Measurements from ENCODE around the gene C4B. TPM values are rescaled to one million over a fixed set of nuclear protein-coding genes. Genes with fewer than 3 reads are reported as not detected.
"Not testable (repeated sequence)": the region's sequence is repeated elsewhere in the genome, so short reads cannot be mapped to it uniquely, and the experiment has no call there.

Gene C4B
- total RNA-seq, 3 donors from 2014 or later (not counting 1 experiment from before 2014, with no cell fraction given): 4.0 to 5.1 (median 4.6) TPM

DNA sequence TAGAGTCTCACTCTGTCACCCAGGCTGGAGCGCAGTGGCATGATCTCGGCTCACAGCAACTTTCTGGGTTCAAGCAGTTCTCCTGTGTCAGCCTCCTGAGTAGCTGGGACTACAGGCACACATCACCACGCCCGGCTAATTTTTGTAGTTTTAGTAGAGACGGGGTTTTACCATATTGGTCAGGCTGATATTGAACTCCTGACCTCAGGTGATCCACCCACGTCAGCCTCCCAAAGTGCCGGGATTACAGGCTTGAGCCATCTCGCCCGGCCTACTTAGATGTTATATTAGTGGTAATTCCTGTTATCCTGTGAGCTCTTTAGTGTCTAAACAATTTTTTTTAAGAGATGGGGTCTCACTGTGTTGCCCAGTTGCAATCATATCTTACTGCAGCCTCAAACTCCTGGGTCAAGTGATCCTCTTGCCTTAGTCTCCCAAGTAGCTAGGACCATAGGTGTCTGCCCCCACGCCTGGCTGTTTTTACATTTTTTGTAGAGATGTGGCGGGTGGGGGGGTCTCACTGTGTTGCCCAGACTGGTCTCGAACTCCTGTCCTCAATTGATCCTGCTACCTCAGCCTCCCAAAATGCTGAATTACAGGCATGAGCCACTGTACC lies 36.7 kb upstream of the C4B start:
- DNase-seq: no peak
- Histone ChIP-seq H3K4me3 (ENCODE audit: low read length) (no peak overlapping the region), H3K27ac (ENCODE audit: low read length) (no peak overlapping the region), H3K4me1 (ENCODE audit: control insufficient read depth, insufficient read depth, low read length) (peaks cover 3% of the 10 kb centered on the region), H3K36me3 (ENCODE audit: control insufficient read depth, insufficient read depth, low read length) (peaks cover 3% of the 10 kb centered on the region), H3K27me3 (ENCODE audit: control insufficient read depth, insufficient read depth, low read length) (no peaks in the 10 kb centered on the region), H3K9me3 (ENCODE audit: control insufficient read depth, insufficient read depth, low read length) (no peaks in the 10 kb centered on the region)
- no peak for TF ChIP-seq CTCF (IDR thresholded peaks at IDR 0.05)
- Mint-ChIP-seq H3K27ac (no peak overlapping the region), H3K9me3 (no peaks in the 10 kb centered on the region), H3K4me1 (peaks cover 8 to 15% of the 10 kb centered on the region in 2 donors), H3K27me3 (ENCODE audit: low read depth in 2 of 2) (no peaks in the 10 kb centered on the region), H3K4me3 (no peak overlapping the region), H3K36me3 (no peaks in the 10 kb centered on the region)
- ATAC-seq: no peak
- intact Hi-C loops (cut with micrococcal nuclease): loop anchor here (10.0 kb wide), 1 partner anchor 217 kb away; the partner anchor contains the start of genes GPSM3 and PBX2
- 96% methylated on average over 12 of the region's 12 CpGs for WGBS (ENCODE audit: insufficient coverage)

- H3K4me3 Mint-ChIP-seq: no peak overlapping the region
- no peak for DNase-seq
- H3K27ac ChIP-seq (ENCODE audit: low read length): no peak overlapping the region
- peaks cover 3% of the 10 kb centered on the region for H3K36me3 ChIP-seq (ENCODE audit: control insufficient read depth, insufficient read depth, low read length)
- H3K27me3 ChIP-seq (ENCODE audit: control insufficient read depth, insufficient read depth, low read length): no peaks in the 10 kb centered on the region
- no peak for ATAC-seq
- no peaks in the 10 kb centered on the region for H3K36me3 Mint-ChIP-seq
- H3K27ac Mint-ChIP-seq: no peak overlapping the region
- H3K9me3 Mint-ChIP-seq: no peaks in the 10 kb centered on the region
- no peak overlapping the region for H3K4me3 ChIP-seq (ENCODE audit: low read length)
- peaks cover 0 to 6% of the 10 kb centered on the region in 2 donors for H3K4me1 Mint-ChIP-seq
- H3K4me1 ChIP-seq (ENCODE audit: control insufficient read depth, insufficient read depth, low read length): no peaks in the 10 kb centered on the region
- H3K9me3 ChIP-seq (ENCODE audit: control insufficient read depth, insufficient read depth, low read length): no peaks in the 10 kb centered on the region
- intact Hi-C loops (cut with micrococcal nuclease): loop anchor here (10.0 kb wide), 1 partner anchor 216 kb away; the partner anchor contains the start of genes GPSM3 and PBX2
- WGBS (ENCODE audit: insufficient coverage): 97% methylated on average over 4 of the region's 5 CpGs
- H3K27me3 Mint-ChIP-seq (ENCODE audit: low read depth in 2 of 2): no peaks in the 10 kb centered on the region
- TF ChIP-seq CTCF (IDR thresholded peaks at IDR 0.05): no peak
Observed at GRCh38 chr6:31978831-31979230, 35.8 kb upstream of the C4B start.

DNA sequence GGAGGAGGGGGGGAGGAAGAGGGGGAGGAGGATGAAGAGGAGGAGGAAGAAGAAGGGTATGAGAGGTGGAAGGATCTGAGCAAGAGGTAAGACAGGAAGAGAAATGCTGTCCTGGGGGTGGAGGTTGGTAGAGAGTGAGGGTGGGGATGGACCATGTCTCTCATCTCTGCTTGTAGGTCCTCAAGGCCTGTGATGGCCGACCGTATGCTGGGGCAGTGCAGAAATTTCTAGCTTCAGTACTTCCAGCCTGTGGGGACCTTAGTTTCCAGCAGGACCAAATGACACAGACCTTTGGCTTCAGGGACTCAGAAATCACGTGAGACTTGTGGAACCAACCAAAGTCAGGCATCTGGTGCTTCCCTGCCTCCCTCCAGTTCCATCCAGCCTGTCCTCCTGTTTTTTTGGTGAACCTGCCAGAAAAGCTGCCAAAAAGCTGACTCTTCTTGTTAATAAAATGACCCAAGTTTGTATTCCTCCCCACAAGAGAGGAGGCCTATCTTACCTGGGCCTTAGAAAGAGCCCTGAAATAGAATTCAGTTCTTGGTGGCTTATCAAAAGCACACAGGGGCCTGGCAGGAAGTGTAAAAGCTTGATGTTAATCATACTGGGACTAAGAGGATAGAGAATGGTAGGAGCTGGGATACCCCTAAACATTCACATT lies 35.2 kb upstream of the C4B start:
- DNase-seq (no peak), ATAC-seq (no peak)
- Histone ChIP-seq H3K9me3 (ENCODE audit: control insufficient read depth, insufficient read depth, low read length) (no peaks in the 10 kb centered on the region), H3K4me3 (ENCODE audit: low read length) (no peak overlapping the region), H3K4me1 (ENCODE audit: control insufficient read depth, insufficient read depth, low read length) (no peaks in the 10 kb centered on the region), H3K27ac (ENCODE audit: low read length) (no peak overlapping the region), H3K36me3 (ENCODE audit: control insufficient read depth, insufficient read depth, low read length) (peaks cover 3% of the 10 kb centered on the region), H3K27me3 (ENCODE audit: control insufficient read depth, insufficient read depth, low read length) (no peaks in the 10 kb centered on the region)
- H3K9me3 Mint-ChIP-seq: no peaks in the 10 kb centered on the region
- peaks cover 0 to 4% of the 10 kb centered on the region in 2 donors for H3K4me1 Mint-ChIP-seq
- 94% methylated on average over 3 of the region's 3 CpGs for WGBS (ENCODE audit: insufficient coverage)
- H3K36me3 Mint-ChIP-seq: no peaks in the 10 kb centered on the region
- H3K4me3 Mint-ChIP-seq: no peak overlapping the region
- intact Hi-C loops (cut with micrococcal nuclease): loop anchor here (10.0 kb wide), 1 partner anchor 215 kb away; the partner anchor contains the start of genes GPSM3 and PBX2
- H3K27ac Mint-ChIP-seq: no peak overlapping the region
- TF ChIP-seq CTCF (IDR thresholded peaks at IDR 0.05): no peak
- no peaks in the 10 kb centered on the region for H3K27me3 Mint-ChIP-seq (ENCODE audit: low read depth in 2 of 2)

- intact Hi-C loops (cut with micrococcal nuclease): not testable (repeated sequence)
Observed at GRCh38 chr6:31980195-31980876, 34.3 kb upstream of the C4B start.

DNA sequence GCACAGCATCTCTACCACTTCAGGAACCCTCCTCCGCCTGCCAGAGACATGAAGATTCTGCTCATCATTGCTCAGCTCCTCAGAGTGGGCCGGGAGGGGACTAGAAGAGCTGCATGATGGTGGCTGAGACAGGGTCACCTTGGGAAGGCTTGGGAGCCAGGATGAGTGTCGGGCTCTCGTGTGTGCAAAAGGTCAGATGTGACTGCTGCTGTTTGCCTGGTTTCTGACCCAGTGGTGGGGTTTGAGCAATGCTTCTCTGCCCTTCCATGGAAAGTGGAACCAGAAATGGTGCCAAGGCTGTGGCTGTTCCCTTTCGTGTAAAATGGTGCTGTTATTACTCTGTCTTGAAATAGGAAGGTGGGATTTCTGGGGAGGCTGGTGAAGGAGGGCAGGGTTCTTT lies 33.6 kb upstream of the C4B start:
- H3K27ac ChIP-seq (ENCODE audit: low read length); H3K4me3 Mint-ChIP-seq; H3K27me3 Mint-ChIP-seq (ENCODE audit: low read depth in 2 of 2); H3K27me3 ChIP-seq (ENCODE audit: control insufficient read depth, insufficient read depth, low read length); DNase-seq; H3K4me1 ChIP-seq (ENCODE audit: control insufficient read depth, insufficient read depth, low read length); H3K4me1 Mint-ChIP-seq; ATAC-seq; H3K9me3 ChIP-seq (ENCODE audit: control insufficient read depth, insufficient read depth, low read length); H3K36me3 ChIP-seq (ENCODE audit: control insufficient read depth, insufficient read depth, low read length); H3K9me3 Mint-ChIP-seq; intact Hi-C loops (cut with micrococcal nuclease); H3K36me3 Mint-ChIP-seq; H3K27ac Mint-ChIP-seq; H3K4me3 ChIP-seq (ENCODE audit: low read length): not testable (repeated sequence)
- WGBS (ENCODE audit: insufficient coverage): no CpG with 5 or more reads among the region's 5 CpGs

More at GRCh38 chr6:31980195-31980876, 34.3 kb upstream of the C4B start:
- not testable (repeated sequence) for H3K9me3 ChIP-seq (ENCODE audit: control insufficient read depth, insufficient read depth, low read length); H3K4me3 Mint-ChIP-seq; DNase-seq; H3K27me3 Mint-ChIP-seq (ENCODE audit: low read depth in 2 of 2); H3K4me3 ChIP-seq (ENCODE audit: low read length); H3K27ac ChIP-seq (ENCODE audit: low read length); H3K4me1 Mint-ChIP-seq; H3K4me1 ChIP-seq (ENCODE audit: control insufficient read depth, insufficient read depth, low read length); H3K36me3 ChIP-seq (ENCODE audit: control insufficient read depth, insufficient read depth, low read length); H3K27me3 ChIP-seq (ENCODE audit: control insufficient read depth, insufficient read depth, low read length); H3K9me3 Mint-ChIP-seq; ATAC-seq; H3K36me3 Mint-ChIP-seq
- 97% methylated on average over 4 of the region's 13 CpGs for WGBS (ENCODE audit: insufficient coverage)
- peak overlapping the region in 1 of 2 donors; percentile 31 for H3K27ac Mint-ChIP-seq

Measured in natural killer cell (primary cell).